GM23248 (cell line): ENCODE data around the gene AK1.

Experiments used
- EZH2 ChIP-seq: fragments of 200-600 bp; sonication (generic); IDR thresholded peaks from 2 replicates; pipeline ENCODE4 v1.6.1; 2018; ENCODE audit warnings: antibody characterized with exemption, mild to moderate bottlenecking; ENCODE audit not compliant: insufficient read depth, poor library complexity, severe bottlenecking
- EZH2phosphoT487 ChIP-seq: fragments of 200-600 bp; sonication (generic); IDR thresholded peaks from 2 replicates; pipeline ENCODE4 v1.6.1; 2018; ENCODE audit warnings: antibody characterized with exemption, moderate library complexity, mild to moderate bottlenecking, low read depth; ENCODE audit not compliant: insufficient read depth

GRCh38 chr9:127910613-127911205 lies 33.2 kb upstream of the AK1 start:
- TF ChIP-seq EZH2 (no peak), EZH2phosphoT487 (no peak)
